GM19455 (cell line): ENCODE results near the gene DDX3X.
"Not testable (repeated sequence)": the region's sequence is repeated elsewhere in the genome, so short reads cannot be mapped to it uniquely, and the experiment has no call there.

Experiments used
- ATAC-seq: cut with Tn5 transposase; IDR thresholded peaks from one replicate; pipeline ENCODE4 v1.9.1; 2021; ENCODE audit not compliant: unreplicated experiment

Gene DDX3X

DNA sequence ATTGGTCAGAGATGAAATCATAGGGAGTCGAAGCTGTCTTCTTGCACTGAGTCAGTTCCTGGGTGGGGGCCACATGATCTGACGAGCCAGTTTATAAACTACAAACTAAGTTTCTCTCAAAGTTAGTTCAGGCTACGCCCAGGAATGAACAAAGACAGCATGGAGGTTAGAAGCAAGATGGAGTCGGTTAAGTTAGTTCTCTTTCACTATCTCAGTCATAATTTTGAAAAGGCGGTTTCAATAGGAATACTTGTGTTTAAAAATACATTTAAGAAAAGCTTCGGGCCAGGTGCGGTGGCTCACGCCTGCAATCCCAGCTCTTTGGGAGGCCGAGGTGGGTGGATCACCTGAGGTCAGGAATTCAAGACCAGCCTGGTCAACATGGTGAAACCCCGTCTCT lies 77.3 kb downstream of the DDX3X start:
- not testable (repeated sequence) for ATAC-seq

DNA sequence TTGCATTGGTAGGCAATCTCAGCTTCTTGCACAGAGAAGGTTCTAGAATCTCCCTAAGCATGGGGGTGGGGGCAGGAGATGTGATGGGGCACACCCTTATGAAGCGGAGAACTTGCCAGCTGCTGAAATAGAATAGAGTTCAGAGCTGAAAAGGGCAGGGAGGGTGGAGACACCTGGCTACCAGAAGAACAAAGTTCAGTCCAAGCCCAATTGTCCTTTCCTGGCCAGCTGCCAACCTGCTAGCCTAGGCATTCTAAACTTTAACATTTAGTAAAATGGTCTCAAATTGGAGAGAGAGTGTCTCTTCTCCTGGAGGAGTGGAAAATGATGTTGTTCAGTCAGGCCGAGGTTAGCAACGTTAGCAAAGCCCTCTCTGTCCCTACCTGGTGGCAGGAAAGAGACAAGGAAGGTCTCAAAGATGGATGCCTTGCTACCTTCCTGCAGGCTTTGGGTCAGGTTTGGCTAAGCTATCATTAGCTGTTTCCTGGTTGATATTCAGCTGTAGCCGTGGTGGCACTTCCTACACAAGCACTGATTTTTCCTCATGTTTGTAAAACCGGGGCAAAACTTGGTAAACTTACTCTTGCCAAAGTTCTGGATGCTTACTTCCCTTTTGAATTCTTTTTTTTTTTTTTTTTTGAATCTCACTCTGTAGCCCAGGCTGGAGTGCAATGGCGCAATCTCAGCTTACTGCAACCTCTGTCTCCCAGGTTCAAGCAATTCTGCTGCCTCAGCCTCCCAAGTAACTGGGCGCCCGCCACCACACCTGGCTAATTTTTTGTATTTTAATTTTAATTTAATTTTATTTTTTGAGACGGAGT lies 78.5 kb downstream of the DDX3X start:
- no peak for ATAC-seq
